T-helper 9 cell (primary cell): ENCODE data around the gene CASK.

Experiments used
- DNase-seq: peaks from one replicate; pipeline ENCODE4 v3.0.0-alpha.2; 2020
- total RNA-seq, 2 donors: gene quantifications; one replicate each; lab custom pipeline; 2026; lab: John Stamatoyannopoulos, UW

The CASK gene
- 96.8 to 98.7 reads per million in 2 donors for total RNA-seq

- peak; percentile 86 for DNase-seq
These were observed at the start of gene CASK for GRCh38 chrX:41923211-41923977. TSS of gene CASK (minus strand) at chrX:41923554. CDS start at chrX:41922988, 566 bp downstream.

GRCh38 chrX:41971346-41971745 lies 48.0 kb upstream of the CASK start:
- DNase-seq, result no peak

DNA sequence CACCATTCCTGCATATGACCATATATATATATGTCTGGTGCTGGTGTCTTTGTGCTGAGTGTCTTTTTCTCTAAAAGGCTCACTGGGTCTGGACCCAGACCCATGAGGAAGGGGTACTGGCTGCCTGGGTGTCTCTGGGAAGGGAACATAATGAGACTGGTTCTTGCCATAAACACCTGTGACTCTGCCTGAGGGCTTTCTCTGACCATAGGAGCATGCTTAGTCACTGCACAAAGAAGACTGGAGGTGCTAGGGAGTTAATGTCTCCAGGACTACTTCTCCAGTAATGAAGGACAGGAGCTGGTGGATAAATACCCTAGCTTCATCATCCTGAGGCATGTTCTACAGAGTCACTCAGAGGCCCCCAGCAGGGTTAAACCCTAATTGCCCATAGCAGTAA lies 47.1 kb upstream of the CASK start:
- no peak for DNase-seq

GRCh38 chrX:41963348-41963747 lies 40.0 kb upstream of the CASK start:
- DNase-seq, result no peak

- no peak for DNase-seq
These were observed 36.8 kb upstream of the CASK start for GRCh38 chrX:41960142-41960541.

DNA sequence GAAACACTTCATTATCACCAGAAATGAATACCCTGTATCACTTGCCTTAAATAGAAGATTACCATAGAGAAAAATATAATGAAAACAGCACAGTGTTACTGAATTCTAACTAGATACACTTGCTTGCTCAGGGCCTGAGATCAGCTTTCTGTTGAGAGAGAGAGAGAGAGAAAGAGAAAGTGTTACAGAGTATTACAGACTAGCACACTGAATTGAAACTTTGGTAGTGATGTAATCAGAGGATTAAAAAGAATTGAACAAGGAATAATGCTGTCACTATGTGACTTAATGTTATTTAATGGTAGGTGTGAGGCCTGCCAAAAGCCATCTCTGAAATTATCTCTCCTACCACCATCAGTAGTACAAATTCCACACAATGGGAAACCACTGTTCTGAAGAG lies 35.5 kb upstream of the CASK start:
- DNase-seq, result no peak

GRCh38 chrX:41956027-41956426 lies 32.7 kb upstream of the CASK start:
- DNase-seq, result no peak

DNA sequence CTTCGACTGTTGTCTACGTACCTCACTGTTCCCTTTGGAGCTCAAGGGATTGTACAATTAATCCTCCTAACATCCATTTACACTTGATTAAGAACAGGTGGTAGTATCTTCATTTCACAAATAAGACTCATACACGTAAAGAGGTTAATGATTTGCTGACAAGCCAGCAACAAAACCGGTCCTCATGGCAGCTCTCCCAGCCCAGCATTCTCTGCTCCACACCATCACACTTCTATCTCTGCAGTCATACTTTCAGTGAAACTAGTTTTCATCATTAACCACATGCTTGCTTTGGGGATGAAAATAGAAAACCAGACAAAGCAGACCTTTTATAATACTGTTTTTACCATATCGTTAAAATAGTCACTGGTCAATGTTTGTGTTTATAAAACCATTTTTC lies 28.7 kb upstream of the CASK start:
- no peak for DNase-seq

DNA sequence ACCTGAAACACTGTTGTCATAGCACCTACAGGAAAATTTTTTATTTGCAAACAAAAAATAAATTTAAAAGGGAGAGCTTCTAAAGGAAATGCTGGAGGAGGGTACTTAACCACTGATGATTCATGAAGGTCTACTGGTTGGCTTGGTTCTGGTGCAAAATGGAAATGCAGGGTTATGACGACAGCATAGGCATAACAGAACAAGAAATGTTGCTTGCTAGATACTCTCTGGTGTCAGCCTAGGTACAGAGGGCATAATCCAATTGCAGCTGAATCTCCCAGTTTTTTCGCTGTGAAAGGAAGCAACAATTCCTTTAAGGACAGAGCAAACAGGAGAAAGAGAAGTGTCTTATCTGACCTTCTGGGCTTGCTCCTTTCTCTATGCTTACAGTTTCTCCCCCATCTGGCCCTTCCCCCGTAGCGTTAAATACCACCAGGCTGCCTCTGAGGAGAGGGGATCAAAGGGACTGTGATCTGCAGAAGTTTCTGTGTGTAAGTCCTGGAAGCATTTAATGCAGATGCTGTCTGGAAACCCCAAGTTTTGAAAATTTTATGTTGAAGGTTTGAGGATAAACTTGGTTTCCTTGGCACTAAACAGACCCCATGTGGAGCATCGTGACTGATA lies 23.7 kb upstream of the CASK start:
- no peak for DNase-seq

GRCh38 chrX:41946235-41946634 lies 22.9 kb upstream of the CASK start:
- no peak for DNase-seq

- no peak for DNase-seq
These were observed 12.5 kb upstream of the CASK start for GRCh38 chrX:41935832-41936231.

GRCh38 chrX:41933546-41933945 lies 10.2 kb upstream of the CASK start:
- DNase-seq, result no peak

DNA sequence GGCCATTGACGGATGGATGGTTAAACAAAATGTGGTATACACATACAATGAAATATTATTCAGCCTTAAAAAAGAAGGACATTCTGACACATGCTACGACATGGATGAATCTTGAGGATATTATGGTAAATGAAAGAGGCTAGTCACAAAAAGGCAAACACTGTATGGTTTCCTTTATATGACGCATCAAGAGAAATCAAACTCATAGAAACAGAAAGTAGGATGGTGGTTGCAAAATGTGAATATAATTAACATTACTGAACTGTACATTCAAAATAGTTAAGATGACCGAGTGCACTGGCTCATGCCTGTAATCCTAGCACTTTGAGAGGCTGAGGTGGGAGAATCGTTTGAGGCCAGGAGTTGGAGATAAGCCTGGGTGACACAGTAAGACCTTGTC lies 9.5 kb upstream of the CASK start:
- no peak for DNase-seq

GRCh38 chrX:41931591-41931990 lies 8.2 kb upstream of the CASK start:
- no peak for DNase-seq

- peak; percentile 10 for DNase-seq
These were observed 777 bp upstream of the CASK start for GRCh38 chrX:41923978-41924683.

- peak; percentile 16 for DNase-seq
These were observed 763 bp downstream of the CASK start for GRCh38 chrX:41922431-41923151.

DNA sequence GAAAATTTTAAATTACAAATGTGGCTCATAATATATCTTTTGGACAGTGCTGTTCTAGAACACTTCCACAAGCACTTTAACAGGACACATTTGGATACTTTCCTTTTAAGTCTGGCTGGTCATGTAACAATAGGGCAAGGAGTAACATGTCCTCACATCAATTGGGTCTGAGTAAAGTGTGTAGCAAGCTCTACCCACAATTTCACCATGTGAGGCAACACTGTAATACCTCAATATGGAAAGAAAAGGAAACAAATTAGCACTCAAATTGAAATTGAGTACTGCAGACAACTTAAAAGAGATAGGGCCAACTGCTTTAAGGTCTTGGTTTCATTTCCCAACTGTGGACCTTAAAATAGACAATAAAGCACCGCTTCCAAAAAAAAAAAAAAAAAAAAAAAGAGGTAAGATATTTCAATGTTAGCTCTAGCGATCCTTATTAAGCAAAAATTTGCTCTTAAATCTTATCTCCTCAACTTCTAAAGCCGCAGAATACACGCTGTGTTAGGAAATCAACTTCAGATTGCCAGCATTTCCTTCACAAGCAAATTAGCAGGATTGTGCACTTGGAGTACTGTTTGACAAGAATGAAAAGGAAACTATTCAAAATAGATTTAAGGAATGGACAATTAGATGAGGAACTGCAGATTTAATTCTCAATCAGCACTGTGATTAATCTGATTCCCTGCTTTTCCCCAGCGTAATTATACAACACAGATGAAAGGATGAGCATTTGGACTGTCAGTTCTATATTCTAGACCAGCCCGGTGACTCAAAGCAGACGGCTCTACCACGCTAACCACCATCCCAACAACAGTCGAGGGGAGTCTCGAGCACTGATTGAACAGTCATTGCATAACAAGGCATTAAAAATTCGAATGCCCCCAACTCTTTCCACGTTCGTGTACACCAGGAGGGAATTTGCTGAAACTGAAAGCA lies 1.6 kb downstream of the CASK start:
- DNase-seq, result peak; percentile 9

DNA sequence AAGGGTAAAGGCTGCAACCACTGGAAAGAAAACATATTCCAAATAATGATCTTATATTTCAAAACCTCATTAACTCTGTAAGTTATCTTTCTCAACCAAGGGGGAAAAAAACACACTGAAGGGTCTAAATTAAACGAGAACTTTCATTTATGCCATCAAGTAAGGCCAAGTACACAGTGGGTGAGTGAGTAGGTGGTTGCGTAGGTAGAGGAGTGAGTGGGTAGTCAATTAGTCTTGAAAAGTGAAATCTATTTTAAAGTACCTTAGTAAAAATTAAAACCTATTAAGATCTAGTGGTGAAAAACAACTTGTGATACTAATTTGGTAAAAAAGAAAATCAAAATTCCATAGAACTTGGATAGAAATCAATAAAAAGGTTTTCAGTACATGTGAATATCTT lies 3.5 kb downstream of the CASK start:
- no peak for DNase-seq

- DNase-seq, result no peak
These were observed 5.8 kb downstream of the CASK start for GRCh38 chrX:41917517-41917916.

DNA sequence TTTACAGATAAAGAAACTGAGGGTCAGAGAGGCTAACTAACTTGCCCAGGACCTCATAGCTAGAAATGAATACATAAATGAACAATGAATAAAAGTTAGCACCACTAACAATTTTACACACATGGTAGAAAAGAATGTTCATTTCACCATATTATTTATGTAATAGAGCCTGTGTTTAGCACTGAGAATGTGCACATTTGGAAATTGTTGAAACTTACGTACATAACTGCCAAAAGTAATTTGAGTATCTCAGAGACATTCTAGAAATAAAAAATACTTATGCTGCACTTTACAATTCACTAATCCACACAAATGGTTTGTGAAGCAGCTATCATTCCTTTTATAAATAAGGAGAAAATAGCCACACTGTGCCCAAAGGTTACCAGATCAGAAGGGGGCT lies 9.9 kb downstream of the CASK start:
- DNase-seq, result no peak

- DNase-seq, result no peak
These were observed 10.4 kb downstream of the CASK start for GRCh38 chrX:41912923-41913322.

DNA sequence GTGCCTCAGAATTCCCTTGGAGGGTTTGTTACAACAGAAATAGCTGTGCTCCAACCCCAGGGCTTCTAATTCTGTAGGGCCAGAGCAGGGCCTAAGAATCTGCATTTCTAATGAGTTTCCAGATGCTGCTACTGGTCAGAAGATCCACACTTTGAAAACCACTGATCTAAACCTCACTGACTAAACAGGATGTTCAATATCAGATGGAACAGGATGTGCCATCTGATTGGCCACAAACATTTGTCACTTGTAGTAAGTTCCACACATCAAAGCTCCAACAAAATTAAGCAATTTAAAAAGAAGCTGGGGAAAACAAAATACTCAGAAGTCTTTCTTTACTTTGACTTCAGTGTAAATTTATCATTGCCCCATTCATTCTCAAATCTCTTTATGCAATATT lies 14.3 kb downstream of the CASK start:
- DNase-seq, result no peak
